ENCODE data around the gene DAGLB.

DNA sequence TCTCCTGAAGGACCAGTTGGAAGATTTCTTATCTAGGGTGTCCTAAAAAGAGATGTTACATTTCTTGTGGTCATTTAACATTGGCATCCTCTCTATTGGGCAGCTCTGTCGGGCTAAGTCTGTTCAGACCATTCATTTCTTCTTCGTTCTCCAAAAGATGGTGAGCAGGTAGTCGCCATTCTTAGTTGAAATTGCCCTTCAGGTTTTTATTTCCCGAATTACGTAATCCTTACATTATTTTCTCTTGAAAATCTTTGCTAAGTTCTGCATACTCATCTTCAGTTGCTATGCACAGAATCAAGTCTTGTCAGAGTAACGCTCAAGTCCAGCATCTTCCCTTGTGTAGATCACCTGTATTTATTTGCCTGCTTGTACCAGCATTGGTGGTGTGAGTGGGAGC is 53.6 kb downstream of the DAGLB start:
- TF ChIP-seq, protein P1, sequence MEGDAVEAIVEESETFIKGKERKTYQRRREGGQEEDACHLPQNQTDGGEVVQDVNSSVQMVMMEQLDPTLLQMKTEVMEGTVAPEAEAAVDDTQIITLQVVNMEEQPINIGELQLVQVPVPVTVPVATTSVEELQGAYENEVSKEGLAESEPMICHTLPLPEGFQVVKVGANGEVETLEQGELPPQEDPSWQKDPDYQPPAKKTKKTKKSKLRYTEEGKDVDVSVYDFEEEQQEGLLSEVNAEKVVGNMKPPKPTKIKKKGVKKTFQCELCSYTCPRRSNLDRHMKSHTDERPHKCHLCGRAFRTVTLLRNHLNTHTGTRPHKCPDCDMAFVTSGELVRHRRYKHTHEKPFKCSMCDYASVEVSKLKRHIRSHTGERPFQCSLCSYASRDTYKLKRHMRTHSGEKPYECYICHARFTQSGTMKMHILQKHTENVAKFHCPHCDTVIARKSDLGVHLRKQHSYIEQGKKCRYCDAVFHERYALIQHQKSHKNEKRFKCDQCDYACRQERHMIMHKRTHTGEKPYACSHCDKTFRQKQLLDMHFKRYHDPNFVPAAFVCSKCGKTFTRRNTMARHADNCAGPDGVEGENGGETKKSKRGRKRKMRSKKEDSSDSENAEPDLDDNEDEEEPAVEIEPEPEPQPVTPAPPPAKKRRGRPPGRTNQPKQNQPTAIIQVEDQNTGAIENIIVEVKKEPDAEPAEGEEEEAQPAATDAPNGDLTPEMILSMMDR (IDR thresholded peaks at IDR 0.05; ENCODE audit: borderline replicate concordance, extremely low read depth, low read length, poor library complexity, severe bottlenecking): no peak
- no peak for TF ChIP-seq EZH2 (IDR thresholded peaks at IDR 0.05; ENCODE audit: borderline replicate concordance, low read depth, low read length, severe bottlenecking)

Data from DND-41 (cell line).